Esophagus muscularis mucosa (tissue), 4 donors: ENCODE results near the gene TRAF2.

ENCODE experiments used
- CTCF ChIP-seq, 3 experiments: fragments of 200-600 bp in 2 of 3; fragments of 450-650 bp in 1 of 3; sonication (generic) in 2 of 3; IDR thresholded peaks; one replicate each; pipeline ENCODE4 v1.5.1; 2017 to 2019; ENCODE audit warnings: antibody characterized with exemption in 3 of 3, mild to moderate bottlenecking in 2 of 3, moderate library complexity in 1 of 3
- EP300 ChIP-seq: sonication (generic); formaldehyde crosslinking; IDR thresholded peaks from one replicate; pipeline ENCODE4 v1.6.1; 2017; ENCODE audit warnings: antibody characterized with exemption
- POLR2A ChIP-seq: fragments of 450-650 bp; IDR thresholded peaks from one replicate; pipeline ENCODE4 v1.6.1; 2017; ENCODE audit warnings: antibody characterized with exemption, moderate library complexity, mild to moderate bottlenecking, low read depth
- POLR2AphosphoS5 ChIP-seq, 2 donors: sonication (generic); formaldehyde crosslinking; IDR thresholded peaks; one replicate each; pipeline ENCODE4 v1.6.1; 2017; ENCODE audit warnings: antibody characterized with exemption in 2 of 2

DNA sequence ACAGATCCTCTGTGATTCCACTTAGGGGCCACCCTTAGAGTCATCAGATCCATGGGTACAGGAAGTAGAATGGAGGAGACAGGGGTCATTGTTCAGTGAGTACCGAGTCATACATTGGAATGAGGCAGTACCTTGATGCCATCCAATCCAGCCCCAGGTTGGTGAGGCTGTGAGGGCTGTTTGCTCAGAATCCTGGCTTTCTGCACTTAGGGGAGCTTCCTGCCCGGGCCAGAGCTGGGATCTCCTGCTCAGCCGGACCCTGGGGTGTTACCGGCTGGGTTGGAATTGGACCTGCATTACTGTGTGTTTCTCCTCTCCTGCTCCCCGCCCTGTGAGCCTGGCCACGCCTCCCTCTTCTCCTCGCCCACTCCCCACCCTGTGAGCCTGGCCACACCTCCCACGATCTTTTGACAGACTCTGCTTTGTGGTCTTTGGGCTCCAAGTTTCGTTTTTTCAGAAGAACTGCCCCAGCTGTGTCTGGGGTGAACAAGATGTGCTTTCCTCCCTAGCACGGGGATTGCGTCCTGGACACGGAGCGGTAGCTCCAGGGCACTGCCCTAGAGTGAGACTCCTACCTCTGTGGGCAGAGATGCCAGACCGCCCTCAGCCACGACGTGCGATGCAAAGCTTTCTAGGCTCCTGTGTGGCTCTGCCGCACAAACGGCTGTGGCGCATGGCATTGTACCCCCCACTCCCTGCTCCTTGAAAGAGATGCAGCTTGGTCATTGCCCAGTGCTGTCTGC lies 15.4 kb downstream of the TRAF2 start:
- TF ChIP-seq CTCF (IDR thresholded peaks at IDR 0.05) (no peak), EP300 (no peak), POLR2A (no peak), POLR2AphosphoS5 (IDR thresholded peaks at IDR 0.05) (no peak)
